ENCODE measurements around the gene ZNF48.

ZNF48 gene

GRCh38 chr16:30409125-30410060, 14.2 kb downstream of the ZNF48 start:
- peak; percentile 93 for TF ChIP-seq CTCF (IDR thresholded peaks at IDR 0.05; ENCODE audit: low read length, missing control alignments)
- no peak overlapping the region for H3K4me3 ChIP-seq (replicated peaks; ENCODE audit: low read depth, low read length)
- DNase-seq (ENCODE audit: low read depth) = peak; percentile 89

GRCh38 chr16:30413112-30413806, 18.0 kb downstream of the ZNF48 start:
- no peak for DNase-seq (ENCODE audit: low read depth)
- no peak for TF ChIP-seq CTCF (IDR thresholded peaks at IDR 0.05; ENCODE audit: low read length, missing control alignments)
- H3K4me3 ChIP-seq (replicated peaks; ENCODE audit: low read depth, low read length) = no peak overlapping the region

GRCh38 chr16:30414159-30414558, 18.9 kb downstream of the ZNF48 start:
- no peak for TF ChIP-seq CTCF (IDR thresholded peaks at IDR 0.05; ENCODE audit: low read length, missing control alignments)
- H3K4me3 ChIP-seq (replicated peaks; ENCODE audit: low read depth, low read length) = no peak overlapping the region
- DNase-seq (ENCODE audit: low read depth) = no peak

GRCh38 chr16:30416047-30416603, 20.9 kb downstream of the ZNF48 start:
- no peak overlapping the region for H3K4me3 ChIP-seq (replicated peaks; ENCODE audit: low read depth, low read length)
- DNase-seq (ENCODE audit: low read depth) = no peak
- TF ChIP-seq CTCF (IDR thresholded peaks at IDR 0.05; ENCODE audit: low read length, missing control alignments) = no peak

GRCh38 chr16:30416624-30417528, 21.7 kb downstream of the ZNF48 start:
- no peak for DNase-seq (ENCODE audit: low read depth)
- TF ChIP-seq CTCF (IDR thresholded peaks at IDR 0.05; ENCODE audit: low read length, missing control alignments) = no peak
- H3K4me3 ChIP-seq (replicated peaks; ENCODE audit: low read depth, low read length) = peak overlapping the region; percentile 53

Data from fibroblast of pulmonary artery (primary cell).